ENCODE measurements around the gene ABL1.

Gene ABL1

DNA sequence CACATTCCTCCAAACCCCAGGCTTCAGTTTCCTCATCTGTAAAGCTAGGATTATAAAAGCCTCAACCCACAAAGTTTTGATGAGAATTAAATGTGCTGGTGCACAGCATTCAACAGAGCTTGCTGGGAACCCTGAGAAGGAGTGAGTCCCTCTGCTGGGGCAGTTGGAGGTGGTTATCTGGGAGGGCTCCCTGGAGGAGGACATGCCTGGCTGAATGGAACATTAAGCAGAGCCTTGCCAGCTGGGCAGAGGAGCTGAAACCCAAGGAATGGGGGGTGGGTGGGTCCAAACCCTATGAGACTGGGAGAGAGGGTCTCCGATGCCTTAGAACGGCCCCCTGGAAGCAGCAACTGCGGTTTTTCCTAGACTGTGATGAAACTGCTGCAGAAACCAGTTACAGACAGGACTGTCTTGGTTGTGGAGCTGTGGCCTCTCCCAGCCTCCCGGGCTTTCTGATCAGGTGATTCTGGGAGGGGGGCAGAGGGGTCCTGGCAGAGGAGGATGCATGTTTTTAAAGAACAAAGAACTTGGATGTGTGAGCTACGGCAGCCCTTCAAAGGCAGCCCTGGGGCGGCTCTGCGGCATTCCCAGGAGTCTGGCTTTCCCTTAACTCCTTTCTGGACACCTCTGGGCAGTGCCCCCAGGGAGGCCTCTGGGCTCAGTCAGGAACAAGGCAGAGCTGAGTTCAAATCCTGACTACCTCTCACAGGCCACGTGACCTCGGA, 83.2 kb downstream of the ABL1 start:
- H4K20me1 ChIP-seq (ENCODE audit: control insufficient read depth, insufficient read depth, low read depth, low read length): no peaks in the 10 kb centered on the region
- no peaks in the 10 kb centered on the region for H3K4me1 ChIP-seq (ENCODE audit: control insufficient read depth, low read length)
- TF ChIP-seq CTCF (IDR thresholded peaks at IDR 0.05; ENCODE audit: low read depth, low read length, poor library complexity, severe bottlenecking) (no peak), EZH2phosphoT487 (IDR thresholded peaks at IDR 0.05; ENCODE audit: borderline replicate concordance, low read length) (no peak)
- no peak overlapping the region for H3K4me3 ChIP-seq (ENCODE audit: low read length)
- no peaks in the 10 kb centered on the region for H3K9me2 ChIP-seq (replicated peaks; ENCODE audit: control insufficient read depth, low read length)
- H3K27ac ChIP-seq (ENCODE audit: low read depth, low read length): no peak overlapping the region
- no peaks in the 10 kb centered on the region for H3K9me3 ChIP-seq (ENCODE audit: control insufficient read depth, insufficient read depth, low read length)
- no peaks in the 10 kb centered on the region for H3K27me3 ChIP-seq (ENCODE audit: control insufficient read depth, low read length)
- H3K79me2 ChIP-seq (ENCODE audit: control insufficient read depth, low read length): no peaks in the 10 kb centered on the region
- H3K36me3 ChIP-seq (ENCODE audit: control insufficient read depth, low read length): no peaks in the 10 kb centered on the region
- H3K4me2 ChIP-seq (ENCODE audit: low read length): no peak overlapping the region
- H3F3A ChIP-seq (ENCODE audit: control insufficient read depth, insufficient read depth): no peaks in the 10 kb centered on the region

GRCh38 chr9:130918826-130919558, 83.9 kb downstream of the ABL1 start:
- H3K9me3 ChIP-seq (ENCODE audit: control insufficient read depth, insufficient read depth, low read length): no peaks in the 10 kb centered on the region
- H3K27ac ChIP-seq (ENCODE audit: low read depth, low read length): no peak overlapping the region
- no peaks in the 10 kb centered on the region for H3K27me3 ChIP-seq (ENCODE audit: control insufficient read depth, low read length)
- H3K36me3 ChIP-seq (ENCODE audit: control insufficient read depth, low read length): no peaks in the 10 kb centered on the region
- no peak overlapping the region for H3K4me3 ChIP-seq (ENCODE audit: low read length)
- no peak overlapping the region for H3K4me2 ChIP-seq (ENCODE audit: low read length)
- no peaks in the 10 kb centered on the region for H3K4me1 ChIP-seq (ENCODE audit: control insufficient read depth, low read length)
- no peaks in the 10 kb centered on the region for H3F3A ChIP-seq (ENCODE audit: control insufficient read depth, insufficient read depth)
- H3K9me2 ChIP-seq (replicated peaks; ENCODE audit: control insufficient read depth, low read length): no peaks in the 10 kb centered on the region
- TF ChIP-seq EZH2phosphoT487 (IDR thresholded peaks at IDR 0.05; ENCODE audit: borderline replicate concordance, low read length) (no peak), CTCF (IDR thresholded peaks at IDR 0.05; ENCODE audit: low read depth, low read length, poor library complexity, severe bottlenecking) (no peak)
- no peaks in the 10 kb centered on the region for H4K20me1 ChIP-seq (ENCODE audit: control insufficient read depth, insufficient read depth, low read depth, low read length)
- no peaks in the 10 kb centered on the region for H3K79me2 ChIP-seq (ENCODE audit: control insufficient read depth, low read length)

GRCh38 chr9:130919559-130920145, 84.6 kb downstream of the ABL1 start:
- Histone ChIP-seq H3K79me2 (ENCODE audit: control insufficient read depth, low read length) (no peaks in the 10 kb centered on the region), H3K27me3 (ENCODE audit: control insufficient read depth, low read length) (no peaks in the 10 kb centered on the region), H3K9me2 (replicated peaks; ENCODE audit: control insufficient read depth, low read length) (no peaks in the 10 kb centered on the region), H4K20me1 (ENCODE audit: control insufficient read depth, insufficient read depth, low read depth, low read length) (no peaks in the 10 kb centered on the region), H3K4me3 (ENCODE audit: low read length) (no peak overlapping the region), H3K36me3 (ENCODE audit: control insufficient read depth, low read length) (no peaks in the 10 kb centered on the region), H3K4me1 (ENCODE audit: control insufficient read depth, low read length) (no peaks in the 10 kb centered on the region), H3K27ac (ENCODE audit: low read depth, low read length) (no peak overlapping the region), H3F3A (ENCODE audit: control insufficient read depth, insufficient read depth) (no peaks in the 10 kb centered on the region), H3K9me3 (ENCODE audit: control insufficient read depth, insufficient read depth, low read length) (no peaks in the 10 kb centered on the region), H3K4me2 (ENCODE audit: low read length) (no peak overlapping the region)
- TF ChIP-seq EZH2phosphoT487 (IDR thresholded peaks at IDR 0.05; ENCODE audit: borderline replicate concordance, low read length) (no peak), CTCF (IDR thresholded peaks at IDR 0.05; ENCODE audit: low read depth, low read length, poor library complexity, severe bottlenecking) (no peak)
